Esophagus (tissue), 2 donors: ENCODE measurements around the gene PPP1CC. TPM values are rescaled to one million over a fixed set of nuclear protein-coding genes. Genes with fewer than 3 reads are reported as not detected.
A peak's percentile ranks its signal among the peaks of the same experiment; 100 is the strongest.

Source experiments
- H3K27ac ChIP-seq, 2 donors: one replicate each; pipeline ENCODE4 v1.5.1; 2013; ENCODE audit warnings: low read depth in 2 of 2, mild to moderate bottlenecking in 2 of 2, inconsistent platforms in 1 of 2, low read length in 1 of 2, moderate library complexity in 1 of 2
- H3K27me3 ChIP-seq, 2 donors: one replicate each; pipeline ENCODE4 v1.6.1; 2013; ENCODE audit warnings: low read length in 2 of 2, control low read depth in 1 of 2, mild to moderate bottlenecking in 1 of 2; ENCODE audit not compliant: insufficient read depth in 2 of 2, control insufficient read depth in 1 of 2
- H3K36me3 ChIP-seq, 2 donors: one replicate each; pipeline ENCODE4 v1.6.1; 2013; ENCODE audit warnings: low read length in 1 of 2; ENCODE audit not compliant: control insufficient read depth in 2 of 2, insufficient read depth in 2 of 2
- H3K4me1 ChIP-seq, 2 donors: one replicate each; pipeline ENCODE4 v1.6.1; 2013; ENCODE audit warnings: low read length in 1 of 2; ENCODE audit not compliant: control insufficient read depth in 2 of 2, insufficient read depth in 2 of 2
- H3K4me3 ChIP-seq, 2 donors: one replicate each; pipeline ENCODE4 v1.5.1; 2013; ENCODE audit warnings: low read length in 2 of 2, mild to moderate bottlenecking in 2 of 2, low read depth in 1 of 2, moderate library complexity in 1 of 2
- H3K9me3 ChIP-seq, 2 donors: one replicate each; pipeline ENCODE4 v1.6.1; 2013; ENCODE audit warnings: mild to moderate bottlenecking in 2 of 2, low read depth in 1 of 2, low read length in 1 of 2, moderate library complexity in 1 of 2; ENCODE audit not compliant: control insufficient read depth in 2 of 2, insufficient read depth in 1 of 2
- WGBS, 2 donors: extraction: QIAGEN DNeasy Blood & Tissue Kit; methylation state at CpG; one replicate each; pipeline ENCODE4 v1.1.7; 2013; 5-methylcytosine and 5-hydroxymethylcytosine counted together
- polyA plus RNA-seq, 2 donors: library from polyadenylated mRNA; stranded (reverse); fragments of 200-250 nt; gene quantifications; one replicate each; pipeline ENCODE4 v1.2.3, GENCODE V29; 2013
- donor health status: healthy with polysubstance abuse.
- donor health status: Bipolar disorder and iron deficiency.

Gene PPP1CC
- 10 to 100 TPM; 63.2 to 65.3 TPM for polyA plus RNA-seq

GRCh38 chr12:110742718-110743570 lies at the start of gene PPP1CC:
Gene PPP1CC, minus strand, starts transcription at chr12:110742891. Its CDS starts 184 bp downstream, at chr12:110742707.
- no peaks in the 10 kb centered on the region for H3K9me3 ChIP-seq
- H3K4me1 ChIP-seq = peaks cover 2 to 4% of the 10 kb centered on the region in 2 donors
- H3K27me3 ChIP-seq = no peaks in the 10 kb centered on the region
- peak within 1 kb of the TSS; percentile 86 to 91 for H3K27ac ChIP-seq
- peak within 1 kb of the TSS; percentile 90 to 93 for H3K4me3 ChIP-seq
- 0 to 1% methylated on average over 59 to 63 of the region's 63 CpGs for WGBS, 2 donors
- H3K36me3 ChIP-seq = no peaks in the 10 kb centered on the region

GRCh38 chr12:110791589-110791988 lies 48.9 kb upstream of the PPP1CC start:
- no peak overlapping the region for H3K27ac ChIP-seq
- no peaks in the 10 kb centered on the region for H3K9me3 ChIP-seq
- no peak overlapping the region for H3K4me3 ChIP-seq
- H3K27me3 ChIP-seq = no peaks in the 10 kb centered on the region
- H3K36me3 ChIP-seq = no peaks in the 10 kb centered on the region
- no peaks in the 10 kb centered on the region for H3K4me1 ChIP-seq
- WGBS, 2 donors = 83 to 88% methylated on average over 3 of the region's 3 CpGs

DNA sequence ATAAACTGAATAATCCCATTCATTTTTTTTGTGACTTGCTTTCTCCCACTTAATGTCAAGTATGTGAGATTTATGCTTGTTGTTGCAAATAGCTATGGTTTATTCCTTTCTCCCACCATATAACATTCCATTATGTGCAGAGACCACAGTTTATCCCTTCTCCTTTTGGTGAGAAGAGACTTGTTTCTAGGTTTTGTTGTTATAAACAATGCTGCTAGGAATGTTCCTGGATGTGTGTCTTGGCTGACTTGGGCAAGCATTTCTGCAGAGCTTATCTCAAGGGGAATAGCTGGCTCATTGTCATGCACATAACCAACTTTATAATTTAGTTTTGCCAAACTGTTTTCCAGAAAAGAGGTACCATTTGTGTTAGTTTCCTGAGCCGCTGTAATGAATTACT lies 47.6 kb upstream of the PPP1CC start:
- Histone ChIP-seq H3K27me3 (no peaks in the 10 kb centered on the region), H3K27ac (peak overlapping the region in 1 of 2 donors; percentile 23), H3K4me3 (no peak overlapping the region), H3K9me3 (no peaks in the 10 kb centered on the region), H3K36me3 (no peaks in the 10 kb centered on the region), H3K4me1 (no peaks in the 10 kb centered on the region)
- 67 to 82% methylated on average over 1 of the region's 1 CpG for WGBS, 2 donors

DNA sequence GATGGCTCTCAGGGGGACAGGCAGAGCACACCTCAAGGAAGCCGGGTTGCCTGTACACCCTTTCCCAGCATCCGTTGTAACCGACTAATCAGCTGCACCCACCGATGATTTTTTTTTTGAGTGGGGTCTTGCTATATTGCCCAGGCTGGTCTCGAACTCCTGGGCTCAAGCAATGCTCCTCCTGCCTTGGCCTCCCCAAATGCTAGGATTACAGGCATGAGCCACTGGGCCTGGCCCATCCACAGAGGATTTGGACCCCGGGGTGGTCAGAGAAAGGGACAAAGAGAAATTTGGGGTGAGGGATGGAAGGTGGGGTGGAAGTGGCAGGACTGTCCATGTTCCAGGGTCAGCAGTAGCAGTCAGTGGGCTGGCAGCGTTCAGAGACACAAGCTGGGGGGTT lies 43.3 kb upstream of the PPP1CC start:
- no peaks in the 10 kb centered on the region for H3K9me3 ChIP-seq
- no peaks in the 10 kb centered on the region for H3K4me1 ChIP-seq
- 87 to 90% methylated on average over 7 of the region's 7 CpGs for WGBS, 2 donors
- no peak overlapping the region for H3K4me3 ChIP-seq
- no peaks in the 10 kb centered on the region for H3K36me3 ChIP-seq
- H3K27ac ChIP-seq = no peak overlapping the region
- no peaks in the 10 kb centered on the region for H3K27me3 ChIP-seq

- no peaks in the 10 kb centered on the region for H3K27me3 ChIP-seq
- H3K36me3 ChIP-seq = no peaks in the 10 kb centered on the region
- no peak overlapping the region for H3K4me3 ChIP-seq
- WGBS, 2 donors = 84 to 87% methylated on average over 7 of the region's 7 CpGs
- H3K27ac ChIP-seq = no peak overlapping the region
- no peaks in the 10 kb centered on the region for H3K4me1 ChIP-seq
- H3K9me3 ChIP-seq = no peaks in the 10 kb centered on the region
Observed at GRCh38 chr12:110785240-110785639, 42.5 kb upstream of the PPP1CC start.

DNA sequence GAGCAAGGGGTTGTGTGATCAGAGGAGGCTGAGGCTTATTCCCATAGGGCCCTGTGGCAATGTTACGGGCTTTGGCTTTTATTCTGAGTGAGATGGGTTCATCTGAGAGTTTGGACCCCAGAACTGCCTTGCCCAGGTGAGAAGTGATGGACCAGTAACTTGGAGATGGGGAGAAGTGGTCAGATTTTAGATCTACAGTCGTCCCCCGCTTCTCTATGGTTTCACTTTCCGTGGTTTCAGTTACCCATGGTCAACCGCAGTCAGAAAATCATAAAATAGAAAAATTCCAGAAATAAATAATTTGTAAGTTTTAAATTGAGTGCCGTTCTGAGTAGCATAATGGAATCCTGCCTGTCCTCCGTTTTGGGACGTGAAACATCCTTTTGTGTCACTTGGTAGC lies 40.2 kb upstream of the PPP1CC start:
- no peaks in the 10 kb centered on the region for H3K27me3 ChIP-seq
- WGBS, 2 donors = 81 to 84% methylated on average over 8 of the region's 8 CpGs
- no peak overlapping the region for H3K27ac ChIP-seq
- no peaks in the 10 kb centered on the region for H3K36me3 ChIP-seq
- no peaks in the 10 kb centered on the region for H3K9me3 ChIP-seq
- H3K4me3 ChIP-seq = no peak overlapping the region
- no peaks in the 10 kb centered on the region for H3K4me1 ChIP-seq

DNA sequence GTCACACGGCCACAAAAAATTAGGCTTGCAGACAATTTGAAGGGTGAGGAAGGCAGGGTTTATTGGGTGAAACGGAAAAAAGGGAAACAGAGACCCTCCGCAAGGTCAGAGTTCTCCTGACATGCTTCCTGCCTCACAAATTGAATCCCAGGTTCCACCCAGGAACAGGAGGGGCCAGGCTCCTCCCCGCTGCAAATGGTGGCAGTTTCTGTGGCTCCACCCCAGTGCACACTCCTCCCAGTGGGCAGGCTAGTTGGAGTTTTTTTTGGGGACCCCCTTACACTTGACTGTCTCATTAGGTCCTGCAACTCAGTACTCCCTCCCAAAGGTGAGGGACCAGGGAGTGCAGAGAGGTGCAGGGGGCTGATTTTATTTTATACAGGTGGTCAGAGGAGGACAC lies 39.4 kb upstream of the PPP1CC start:
- H3K27ac ChIP-seq = no peak overlapping the region
- H3K9me3 ChIP-seq = no peaks in the 10 kb centered on the region
- 76 to 77% methylated on average over 4 of the region's 4 CpGs for WGBS, 2 donors
- H3K4me1 ChIP-seq = no peaks in the 10 kb centered on the region
- no peaks in the 10 kb centered on the region for H3K36me3 ChIP-seq
- H3K27me3 ChIP-seq = no peaks in the 10 kb centered on the region
- H3K4me3 ChIP-seq = no peak overlapping the region

GRCh38 chr12:110780448-110780847 lies 37.8 kb upstream of the PPP1CC start:
- 58 to 65% methylated on average over 4 of the region's 4 CpGs for WGBS, 2 donors
- no peaks in the 10 kb centered on the region for H3K36me3 ChIP-seq
- no peaks in the 10 kb centered on the region for H3K27me3 ChIP-seq
- H3K27ac ChIP-seq = no peak overlapping the region
- no peak overlapping the region for H3K4me3 ChIP-seq
- no peaks in the 10 kb centered on the region for H3K9me3 ChIP-seq
- H3K4me1 ChIP-seq = no peaks in the 10 kb centered on the region

GRCh38 chr12:110778833-110779577 lies 36.3 kb upstream of the PPP1CC start:
- Histone ChIP-seq H3K9me3 (no peaks in the 10 kb centered on the region), H3K4me3 (no peak overlapping the region), H3K36me3 (no peaks in the 10 kb centered on the region), H3K27me3 (no peaks in the 10 kb centered on the region), H3K4me1 (no peaks in the 10 kb centered on the region), H3K27ac (no peak overlapping the region)
- 58 to 72% methylated on average over 7 of the region's 7 CpGs for WGBS, 2 donors
